GM11168 (cell line): ENCODE data around the gene NUP205.

Experiments used
- in situ Hi-C: fragments of 300-500 bp; cut with MboI; formaldehyde crosslinking; loops from one replicate; pipeline ENCODE4 v1.12.0; 2022; ENCODE audit warnings: low sequenced_read_pairs; ENCODE audit not compliant: unreplicated experiment

Gene NUP205

GRCh38 chr7:135620447-135620846, 62.7 kb downstream of the NUP205 start:
- in situ Hi-C loops: no loop called here

GRCh38 chr7:135620980-135621850, 63.5 kb downstream of the NUP205 start:
- in situ Hi-C loops: no loop called here

GRCh38 chr7:135634191-135634878, 76.6 kb downstream of the NUP205 start:
- in situ Hi-C loops: no loop called here

GRCh38 chr7:135639690-135640089, 82.0 kb downstream of the NUP205 start:
- in situ Hi-C loops: loop anchor here (10.0 kb wide), 1 partner anchor 355 kb away; no protein-coding TSS in a partner anchor

GRCh38 chr7:135644154-135644553, 86.4 kb downstream of the NUP205 start:
- in situ Hi-C loops: loop anchor here (10.0 kb wide), 1 partner anchor 359 kb away; no protein-coding TSS in a partner anchor

GRCh38 chr7:135644729-135645128, 87.0 kb downstream of the NUP205 start:
- in situ Hi-C loops: loop anchor here (10.0 kb wide), 1 partner anchor 360 kb away; no protein-coding TSS in a partner anchor

GRCh38 chr7:135645296-135645904, 87.7 kb downstream of the NUP205 start:
- in situ Hi-C loops: loop anchor here (10.0 kb wide), 1 partner anchor 361 kb away; no protein-coding TSS in a partner anchor

GRCh38 chr7:135647755-135648154, 90.0 kb downstream of the NUP205 start:
- in situ Hi-C loops: loop anchor here (10.0 kb wide), 1 partner anchor 363 kb away; no protein-coding TSS in a partner anchor

- in situ Hi-C loops: loop anchor here (10.0 kb wide), 1 partner anchor 363 kb away; no protein-coding TSS in a partner anchor
These were observed 90.5 kb downstream of the NUP205 start for GRCh38 chr7:135648235-135648634.

GRCh38 chr7:135650831-135651573, 93.3 kb downstream of the NUP205 start:
- in situ Hi-C loops: no loop called here

GRCh38 chr7:135653340-135654080, 95.8 kb downstream of the NUP205 start:
- in situ Hi-C loops: no loop called here

GRCh38 chr7:135658564-135658963, 100.8 kb downstream of the NUP205 start:
- in situ Hi-C loops: no loop called here

GRCh38 chr7:135659159-135659846, 101.6 kb downstream of the NUP205 start:
- in situ Hi-C loops: no loop called here

- in situ Hi-C loops: no loop called here
These were observed 103.8 kb downstream of the NUP205 start for GRCh38 chr7:135661311-135662122.

GRCh38 chr7:135662123-135662372, 104.3 kb downstream of the NUP205 start:
- in situ Hi-C loops: no loop called here

- in situ Hi-C loops: no loop called here
These were observed 104.8 kb downstream of the NUP205 start, which contains the start of gene STMP1 for GRCh38 chr7:135662373-135663114. STMP1 (plus strand) TSS chr7:135662514.

GRCh38 chr7:135664046-135664589, 106.4 kb downstream of the NUP205 start:
- in situ Hi-C loops: no loop called here
